Measurements from ENCODE around the gene RRAD.
"Not testable (repeated sequence)": the region's sequence is repeated elsewhere in the genome, so short reads cannot be mapped to it uniquely, and the experiment has no call there.

RRAD gene

GRCh38 chr16:66925322-66925840, at the start of gene RRAD:
Gene RRAD (minus strand): TSS chr16:66925535. CDS start chr16:66925179, 356 bp downstream.
- no peak for DNase-seq

GRCh38 chr16:66974932-66975246, 49.6 kb upstream of the RRAD start:
- peak; percentile 33 for DNase-seq

GRCh38 chr16:66974156-66974931, 49.0 kb upstream of the RRAD start:
- DNase-seq: not testable (repeated sequence)

- DNase-seq: no peak
Observed at GRCh38 chr16:66973716-66974115, 48.4 kb upstream of the RRAD start.

GRCh38 chr16:66972983-66973382, 47.6 kb upstream of the RRAD start:
- no peak for DNase-seq

- DNase-seq: no peak
Observed at GRCh38 chr16:66970775-66971720, 45.7 kb upstream of the RRAD start.

GRCh38 chr16:66968847-66969246, 43.5 kb upstream of the RRAD start:
- DNase-seq: no peak

GRCh38 chr16:66964049-66964448, 38.7 kb upstream of the RRAD start:
- DNase-seq: no peak

GRCh38 chr16:66961914-66962313, 36.6 kb upstream of the RRAD start:
- DNase-seq: peak; percentile 48

GRCh38 chr16:66961065-66961744, 35.9 kb upstream of the RRAD start, which contains the start of gene CES3:
Gene CES3 (plus strand): TSS chr16:66961266. CDS start chr16:66961308, 42 bp downstream.
- peak; percentile 57 for DNase-seq

- DNase-seq: no peak
Observed at GRCh38 chr16:66960270-66960669, 34.9 kb upstream of the RRAD start.

GRCh38 chr16:66959704-66960161, 34.4 kb upstream of the RRAD start:
- no peak for DNase-seq

- DNase-seq: no peak
Observed at GRCh38 chr16:66958857-66959703, 33.7 kb upstream of the RRAD start.

GRCh38 chr16:66956154-66956457, 30.8 kb upstream of the RRAD start:
- not testable (repeated sequence) for DNase-seq

- DNase-seq: not testable (repeated sequence)
Observed at GRCh38 chr16:66955363-66956153, 30.2 kb upstream of the RRAD start.

GRCh38 chr16:66954097-66954659, 28.8 kb upstream of the RRAD start:
- DNase-seq: peak; percentile 4

- no peak for DNase-seq
Observed at GRCh38 chr16:66953462-66954096, 28.2 kb upstream of the RRAD start.

- no peak for DNase-seq
Observed at GRCh38 chr16:66952430-66953110, 27.2 kb upstream of the RRAD start.

GRCh38 chr16:66950971-66951790, 25.8 kb upstream of the RRAD start:
- DNase-seq: no peak
